HEK293 (cell line): ENCODE data around the gene ONECUT2.

Experiments used
- CTCF ChIA-PET: fragments of 350-600 bp; formaldehyde crosslinking; extraction: SDS; loops from one replicate; lab custom pipeline; 2021; ENCODE audit warnings: antibody characterized with exemption; lab: Yijun Ruan, JAX
- POLR2A ChIA-PET: fragments of 300-600 bp; formaldehyde crosslinking; extraction: SDS; loops from one replicate; lab custom pipeline; 2020; ENCODE audit warnings: antibody characterized with exemption, inconsistent platforms; lab: Yijun Ruan, JAX
- H3K27ac ChIP-seq: fragments of 200-500 bp; sonication (Bioruptor generic); 2 replicates; pipeline ENCODE4 v1.5.1; 2014; ENCODE audit warnings: low read depth, low read length, control low read depth, inconsistent platforms; ENCODE audit errors: extremely low read depth
- H3K36me3 ChIP-seq, 2 experiments: fragments of 200-500 bp in 1 of 2; sonication (Bioruptor generic) in 1 of 2; 1 replicate in 1 of 2; 2 replicates in 1 of 2; pipeline ENCODE4 v1.5.1; 2014 to 2017; ENCODE audit warnings: inconsistent platforms in 2 of 2, low read length in 2 of 2; ENCODE audit not compliant: control insufficient read depth in 2 of 2, insufficient read depth in 1 of 2
- H3K4me1 ChIP-seq: fragments of 200-500 bp; sonication (Bioruptor generic); 2 replicates; pipeline ENCODE4 v1.5.1; 2014; ENCODE audit warnings: mild to moderate bottlenecking, low read length, inconsistent platforms; ENCODE audit not compliant: control insufficient read depth, insufficient read depth
- H3K4me3 ChIP-seq: 2 replicates; pipeline ENCODE4 v1.5.1; 2011; ENCODE audit warnings: low read depth, mild to moderate bottlenecking, control low read depth, low read length, moderate library complexity
- H3K9me3 ChIP-seq: fragments of 200-500 bp; sonication (Bioruptor generic); 2 replicates; pipeline ENCODE4 v1.5.1; 2014; ENCODE audit warnings: low read depth, low read length, inconsistent platforms; ENCODE audit not compliant: control insufficient read depth, insufficient read depth
- GLIS2 ChIP-seq: fragments of 450-650 bp; formaldehyde crosslinking; IDR thresholded peaks from 2 replicates; pipeline ENCODE4 v1.5.1; 2016; ENCODE audit warnings: missing biosample characterization, missing genetic modification characterization
- HIC1 ChIP-seq: fragments of 450-650 bp; formaldehyde crosslinking; IDR thresholded peaks from 2 replicates; pipeline ENCODE4 v1.5.1; 2016; ENCODE audit warnings: missing biosample characterization, missing genetic modification characterization
- KLF10 ChIP-seq: fragments of 450-650 bp; IDR thresholded peaks from 2 replicates; pipeline ENCODE4 v1.5.1; 2018; ENCODE audit warnings: missing biosample characterization, mild to moderate bottlenecking, missing genetic modification characterization
- OVOL3 ChIP-seq: fragments of 450-650 bp; formaldehyde crosslinking; IDR thresholded peaks from 2 replicates; pipeline ENCODE4 v1.5.1; 2016; ENCODE audit warnings: missing biosample characterization, missing genetic modification characterization
- PBX3 ChIP-seq: sonication (generic); formaldehyde crosslinking; IDR thresholded peaks from 2 replicates; pipeline ENCODE4 v1.8.1; 2022; ENCODE audit warnings: mild to moderate bottlenecking, moderate library complexity, missing genetic modification reagents
- PRDM10 ChIP-seq: fragments of 450-650 bp; formaldehyde crosslinking; IDR thresholded peaks from 2 replicates; pipeline ENCODE4 v1.5.1; 2016; ENCODE audit warnings: missing biosample characterization, missing genetic modification characterization
- SETDB1 ChIP-seq: IDR thresholded peaks from one replicate; pipeline ENCODE4 v1.6.1; 2017; ENCODE audit warnings: mild to moderate bottlenecking, low read length, moderate library complexity, mixed read lengths; ENCODE audit not compliant: insufficient read length
- SP7 ChIP-seq: fragments of 450-650 bp; formaldehyde crosslinking; IDR thresholded peaks from 2 replicates; pipeline ENCODE4 v1.5.1; 2016; ENCODE audit warnings: missing biosample characterization, missing genetic modification characterization
- ZNF169 ChIP-seq: fragments of 450-650 bp; formaldehyde crosslinking; IDR thresholded peaks from 2 replicates; pipeline ENCODE4 v1.5.1; 2016; ENCODE audit warnings: missing biosample characterization, missing genetic modification characterization
- ZNF274 ChIP-seq, 2 experiments: fragments of 200-500 bp in 1 of 2; fragments of 450-650 bp in 1 of 2; sonication (Bioruptor generic) in 1 of 2; formaldehyde crosslinking in 1 of 2; IDR thresholded peaks; 2 replicates each; pipeline versions ENCODE4 v1.5.1 to v1.6.1; 2014 to 2016; ENCODE audit warnings: borderline replicate concordance in 1 of 2, inconsistent platforms in 1 of 2, low read length in 1 of 2, missing biosample characterization in 1 of 2, missing genetic modification characterization in 1 of 2
- ZNF311 ChIP-seq: fragments of 450-650 bp; formaldehyde crosslinking; IDR thresholded peaks from 2 replicates; pipeline ENCODE4 v1.5.1; 2017; ENCODE audit warnings: missing biosample characterization, missing genetic modification characterization, borderline replicate concordance
- ZNF324 ChIP-seq: fragments of 450-650 bp; formaldehyde crosslinking; IDR thresholded peaks from 2 replicates; pipeline ENCODE4 v1.5.1; 2016; ENCODE audit warnings: missing biosample characterization, missing genetic modification characterization
- ZNF350 ChIP-seq: fragments of 450-650 bp; formaldehyde crosslinking; IDR thresholded peaks from 2 replicates; pipeline ENCODE4 v1.5.0; 2017; ENCODE audit warnings: missing biosample characterization, mild to moderate bottlenecking, missing genetic modification characterization
- ZNF510 ChIP-seq: fragments of 450-650 bp; formaldehyde crosslinking; IDR thresholded peaks from 2 replicates; pipeline ENCODE4 v1.5.1; 2018; ENCODE audit warnings: mild to moderate bottlenecking, missing genetic modification characterization, missing biosample characterization; ENCODE audit not compliant: insufficient replicate concordance
- ZNF529 ChIP-seq: fragments of 450-650 bp; formaldehyde crosslinking; IDR thresholded peaks from 2 replicates; pipeline ENCODE4 v1.5.1; 2017; ENCODE audit warnings: missing genetic modification characterization, missing biosample characterization; ENCODE audit not compliant: insufficient replicate concordance
- ZNF610 ChIP-seq: fragments of 450-650 bp; formaldehyde crosslinking; IDR thresholded peaks from 2 replicates; pipeline ENCODE4 v1.5.1; 2016; ENCODE audit warnings: missing biosample characterization, missing genetic modification characterization, borderline replicate concordance
- ZSCAN23 ChIP-seq: fragments of 450-650 bp; formaldehyde crosslinking; IDR thresholded peaks from 2 replicates; pipeline ENCODE4 v1.5.1; 2016; ENCODE audit warnings: missing biosample characterization, missing genetic modification characterization
- TF ChIP-seq, protein P1 (sequence below): fragments of 450-650 bp; formaldehyde crosslinking; IDR thresholded peaks from 2 replicates; pipeline ENCODE4 v1.5.1; 2017; ENCODE audit warnings: missing biosample characterization, mild to moderate bottlenecking, missing genetic modification characterization, moderate library complexity
- TF ChIP-seq, protein P2 (sequence below): fragments of 450-650 bp; formaldehyde crosslinking; IDR thresholded peaks from 2 replicates; pipeline ENCODE4 v1.5.1; 2016; ENCODE audit warnings: missing biosample characterization, missing genetic modification characterization

Gene ONECUT2

GRCh38 chr18:57527556-57528229, 92.5 kb downstream of the ONECUT2 start:
- CTCF ChIA-PET: interaction anchor here (0.8 kb wide), 1 partner anchor 34 kb away, joined by 3 read pairs; no protein-coding TSS in a partner anchor
- Histone ChIP-seq H3K4me1 (no peaks in the 10 kb centered on the region), H3K36me3 (no peaks in the 10 kb centered on the region), H3K9me3 (no peaks in the 10 kb centered on the region), H3K27ac (no peak overlapping the region), H3K4me3 (no peak overlapping the region)
- POLR2A ChIA-PET: no interaction called here
- TF ChIP-seq GLIS2 (tag by site-specific recombination) (no peak), SETDB1 (no peak), ZNF169 (tag by site-specific recombination) (no peak), ZNF324 (tag by site-specific recombination) (no peak), ZSCAN23 (no peak), KLF10 (tag by site-specific recombination) (no peak), HIC1 (no peak), ZNF610 (no peak), OVOL3 (tag by site-specific recombination) (no peak), ZNF510 (tag by site-specific recombination) (no peak), ZNF311 (tag by site-specific recombination) (no peak), ZNF529 (no peak), ZNF350 (tag by site-specific recombination) (no peak), PRDM10 (tag by site-specific recombination) (no peak), PBX3 (no peak), ZNF274 (IDR thresholded peaks at IDR 0.05; ENCODE audit: low read length) (no peak), ZNF274 (tag by site-specific recombination; IDR thresholded peaks at IDR 0.05; ENCODE audit: borderline replicate concordance) (no peak), SP7 (no peak)
- TF ChIP-seq, protein P1, sequence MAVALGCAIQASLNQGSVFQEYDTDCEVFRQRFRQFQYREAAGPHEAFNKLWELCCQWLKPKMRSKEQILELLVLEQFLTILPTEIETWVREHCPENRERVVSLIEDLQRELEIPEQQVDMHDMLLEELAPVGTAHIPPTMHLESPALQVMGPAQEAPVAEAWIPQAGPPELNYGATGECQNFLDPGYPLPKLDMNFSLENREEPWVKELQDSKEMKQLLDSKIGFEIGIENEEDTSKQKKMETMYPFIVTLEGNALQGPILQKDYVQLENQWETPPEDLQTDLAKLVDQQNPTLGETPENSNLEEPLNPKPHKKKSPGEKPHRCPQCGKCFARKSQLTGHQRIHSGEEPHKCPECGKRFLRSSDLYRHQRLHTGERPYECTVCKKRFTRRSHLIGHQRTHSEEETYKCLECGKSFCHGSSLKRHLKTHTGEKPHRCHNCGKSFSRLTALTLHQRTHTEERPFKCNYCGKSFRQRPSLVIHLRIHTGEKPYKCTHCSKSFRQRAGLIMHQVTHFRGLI: no peak
- TF ChIP-seq, protein P2, sequence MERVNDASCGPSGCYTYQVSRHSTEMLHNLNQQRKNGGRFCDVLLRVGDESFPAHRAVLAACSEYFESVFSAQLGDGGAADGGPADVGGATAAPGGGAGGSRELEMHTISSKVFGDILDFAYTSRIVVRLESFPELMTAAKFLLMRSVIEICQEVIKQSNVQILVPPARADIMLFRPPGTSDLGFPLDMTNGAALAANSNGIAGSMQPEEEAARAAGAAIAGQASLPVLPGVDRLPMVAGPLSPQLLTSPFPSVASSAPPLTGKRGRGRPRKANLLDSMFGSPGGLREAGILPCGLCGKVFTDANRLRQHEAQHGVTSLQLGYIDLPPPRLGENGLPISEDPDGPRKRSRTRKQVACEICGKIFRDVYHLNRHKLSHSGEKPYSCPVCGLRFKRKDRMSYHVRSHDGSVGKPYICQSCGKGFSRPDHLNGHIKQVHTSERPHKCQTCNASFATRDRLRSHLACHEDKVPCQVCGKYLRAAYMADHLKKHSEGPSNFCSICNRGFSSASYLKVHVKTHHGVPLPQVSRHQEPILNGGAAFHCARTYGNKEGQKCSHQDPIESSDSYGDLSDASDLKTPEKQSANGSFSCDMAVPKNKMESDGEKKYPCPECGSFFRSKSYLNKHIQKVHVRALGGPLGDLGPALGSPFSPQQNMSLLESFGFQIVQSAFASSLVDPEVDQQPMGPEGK: no peak
